ENCODE measurements around the gene CPXM2.

The CPXM2 gene

GRCh38 chr10:123884351-123884906, 7.2 kb downstream of the CPXM2 start:
- no peaks in the 10 kb centered on the region for H3K4me1 ChIP-seq (ENCODE audit: control insufficient read depth, insufficient read depth, low read length)
- H3K4me2 ChIP-seq (ENCODE audit: low read length), result no peak overlapping the region
- no peak overlapping the region for H3K4me3 ChIP-seq (ENCODE audit: low read length)
- H3K9me3 ChIP-seq (replicated peaks; ENCODE audit: low read length), result no peaks in the 10 kb centered on the region
- no peaks in the 10 kb centered on the region for H3K36me3 ChIP-seq (ENCODE audit: insufficient read depth, low read length)
- H3K9ac ChIP-seq (ENCODE audit: low read depth, low read length), result no peak overlapping the region
- no peaks in the 10 kb centered on the region for H3K27me3 ChIP-seq (ENCODE audit: control insufficient read depth, insufficient read depth, low read length)

- H3K4me3 ChIP-seq (ENCODE audit: low read length), result no peak overlapping the region
- no peaks in the 10 kb centered on the region for H3K27me3 ChIP-seq (ENCODE audit: control insufficient read depth, insufficient read depth, low read length)
- no peaks in the 10 kb centered on the region for H3K9me3 ChIP-seq (replicated peaks; ENCODE audit: low read length)
- no peaks in the 10 kb centered on the region for H3K4me1 ChIP-seq (ENCODE audit: control insufficient read depth, insufficient read depth, low read length)
- no peak overlapping the region for H3K4me2 ChIP-seq (ENCODE audit: low read length)
- H3K36me3 ChIP-seq (ENCODE audit: insufficient read depth, low read length), result no peaks in the 10 kb centered on the region
- H3K9ac ChIP-seq (ENCODE audit: low read depth, low read length), result no peak overlapping the region
Measured at GRCh38 chr10:123883673-123884320, 7.8 kb downstream of the CPXM2 start.

GRCh38 chr10:123882681-123883445, 8.7 kb downstream of the CPXM2 start:
- H3K4me1 ChIP-seq (ENCODE audit: control insufficient read depth, insufficient read depth, low read length), result no peaks in the 10 kb centered on the region
- no peaks in the 10 kb centered on the region for H3K36me3 ChIP-seq (ENCODE audit: insufficient read depth, low read length)
- no peak overlapping the region for H3K4me3 ChIP-seq (ENCODE audit: low read length)
- no peaks in the 10 kb centered on the region for H3K27me3 ChIP-seq (ENCODE audit: control insufficient read depth, insufficient read depth, low read length)
- H3K9me3 ChIP-seq (replicated peaks; ENCODE audit: low read length), result no peaks in the 10 kb centered on the region
- no peak overlapping the region for H3K9ac ChIP-seq (ENCODE audit: low read depth, low read length)
- H3K4me2 ChIP-seq (ENCODE audit: low read length), result no peak overlapping the region

- H3K27me3 ChIP-seq (ENCODE audit: control insufficient read depth, insufficient read depth, low read length), result no peaks in the 10 kb centered on the region
- H3K9ac ChIP-seq (ENCODE audit: low read depth, low read length), result no peak overlapping the region
- H3K4me3 ChIP-seq (ENCODE audit: low read length), result no peak overlapping the region
- H3K9me3 ChIP-seq (replicated peaks; ENCODE audit: low read length), result no peaks in the 10 kb centered on the region
- H3K36me3 ChIP-seq (ENCODE audit: insufficient read depth, low read length), result no peaks in the 10 kb centered on the region
- H3K4me2 ChIP-seq (ENCODE audit: low read length), result no peak overlapping the region
- no peaks in the 10 kb centered on the region for H3K4me1 ChIP-seq (ENCODE audit: control insufficient read depth, insufficient read depth, low read length)
Measured at GRCh38 chr10:123882177-123882576, 9.4 kb downstream of the CPXM2 start.

- Histone ChIP-seq H3K9me3 (replicated peaks; ENCODE audit: low read length) (no peaks in the 10 kb centered on the region), H3K4me3 (ENCODE audit: low read length) (no peak overlapping the region), H3K4me1 (ENCODE audit: control insufficient read depth, insufficient read depth, low read length) (no peaks in the 10 kb centered on the region), H3K36me3 (ENCODE audit: insufficient read depth, low read length) (no peaks in the 10 kb centered on the region), H3K27me3 (ENCODE audit: control insufficient read depth, insufficient read depth, low read length) (no peaks in the 10 kb centered on the region), H3K9ac (ENCODE audit: low read depth, low read length) (no peak overlapping the region), H3K4me2 (ENCODE audit: low read length) (no peak overlapping the region)
Measured at GRCh38 chr10:123879606-123880257, 11.9 kb downstream of the CPXM2 start.

GRCh38 chr10:123878666-123879303, 12.8 kb downstream of the CPXM2 start:
- H3K4me2 ChIP-seq (ENCODE audit: low read length), result no peak overlapping the region
- no peaks in the 10 kb centered on the region for H3K27me3 ChIP-seq (ENCODE audit: control insufficient read depth, insufficient read depth, low read length)
- no peaks in the 10 kb centered on the region for H3K36me3 ChIP-seq (ENCODE audit: insufficient read depth, low read length)
- H3K4me3 ChIP-seq (ENCODE audit: low read length), result no peak overlapping the region
- H3K9me3 ChIP-seq (replicated peaks; ENCODE audit: low read length), result no peaks in the 10 kb centered on the region
- H3K9ac ChIP-seq (ENCODE audit: low read depth, low read length), result no peak overlapping the region
- H3K4me1 ChIP-seq (ENCODE audit: control insufficient read depth, insufficient read depth, low read length), result no peaks in the 10 kb centered on the region

GRCh38 chr10:123870260-123870659, 21.3 kb downstream of the CPXM2 start:
- Histone ChIP-seq H3K9me3 (replicated peaks; ENCODE audit: low read length) (no peaks in the 10 kb centered on the region), H3K9ac (ENCODE audit: low read depth, low read length) (no peak overlapping the region), H3K36me3 (ENCODE audit: insufficient read depth, low read length) (no peaks in the 10 kb centered on the region), H3K27me3 (ENCODE audit: control insufficient read depth, insufficient read depth, low read length) (no peaks in the 10 kb centered on the region), H3K4me2 (ENCODE audit: low read length) (no peak overlapping the region), H3K4me3 (ENCODE audit: low read length) (no peak overlapping the region), H3K4me1 (ENCODE audit: control insufficient read depth, insufficient read depth, low read length) (no peaks in the 10 kb centered on the region)

GRCh38 chr10:123869020-123869414, 22.6 kb downstream of the CPXM2 start:
- H3K36me3 ChIP-seq (ENCODE audit: insufficient read depth, low read length), result no peaks in the 10 kb centered on the region
- H3K27me3 ChIP-seq (ENCODE audit: control insufficient read depth, insufficient read depth, low read length), result no peaks in the 10 kb centered on the region
- no peaks in the 10 kb centered on the region for H3K9me3 ChIP-seq (replicated peaks; ENCODE audit: low read length)
- no peak overlapping the region for H3K4me3 ChIP-seq (ENCODE audit: low read length)
- no peak overlapping the region for H3K4me2 ChIP-seq (ENCODE audit: low read length)
- no peaks in the 10 kb centered on the region for H3K4me1 ChIP-seq (ENCODE audit: control insufficient read depth, insufficient read depth, low read length)
- H3K9ac ChIP-seq (ENCODE audit: low read depth, low read length), result no peak overlapping the region

- Histone ChIP-seq H3K4me2 (ENCODE audit: low read length) (no peak overlapping the region), H3K4me3 (ENCODE audit: low read length) (no peak overlapping the region), H3K9me3 (replicated peaks; ENCODE audit: low read length) (no peaks in the 10 kb centered on the region), H3K9ac (ENCODE audit: low read depth, low read length) (no peak overlapping the region), H3K4me1 (ENCODE audit: control insufficient read depth, insufficient read depth, low read length) (no peaks in the 10 kb centered on the region), H3K36me3 (ENCODE audit: insufficient read depth, low read length) (no peaks in the 10 kb centered on the region), H3K27me3 (ENCODE audit: control insufficient read depth, insufficient read depth, low read length) (no peaks in the 10 kb centered on the region)
Measured at GRCh38 chr10:123868038-123869019, 23.3 kb downstream of the CPXM2 start.

GRCh38 chr10:123865880-123866279, 25.7 kb downstream of the CPXM2 start:
- H3K9me3 ChIP-seq (replicated peaks; ENCODE audit: low read length), result no peaks in the 10 kb centered on the region
- no peaks in the 10 kb centered on the region for H3K27me3 ChIP-seq (ENCODE audit: control insufficient read depth, insufficient read depth, low read length)
- no peaks in the 10 kb centered on the region for H3K36me3 ChIP-seq (ENCODE audit: insufficient read depth, low read length)
- H3K4me1 ChIP-seq (ENCODE audit: control insufficient read depth, insufficient read depth, low read length), result no peaks in the 10 kb centered on the region
- H3K4me2 ChIP-seq (ENCODE audit: low read length), result no peak overlapping the region
- no peak overlapping the region for H3K9ac ChIP-seq (ENCODE audit: low read depth, low read length)
- H3K4me3 ChIP-seq (ENCODE audit: low read length), result no peak overlapping the region
